ENCODE measurements around the gene MARCHF2.

MARCHF2 gene

DNA sequence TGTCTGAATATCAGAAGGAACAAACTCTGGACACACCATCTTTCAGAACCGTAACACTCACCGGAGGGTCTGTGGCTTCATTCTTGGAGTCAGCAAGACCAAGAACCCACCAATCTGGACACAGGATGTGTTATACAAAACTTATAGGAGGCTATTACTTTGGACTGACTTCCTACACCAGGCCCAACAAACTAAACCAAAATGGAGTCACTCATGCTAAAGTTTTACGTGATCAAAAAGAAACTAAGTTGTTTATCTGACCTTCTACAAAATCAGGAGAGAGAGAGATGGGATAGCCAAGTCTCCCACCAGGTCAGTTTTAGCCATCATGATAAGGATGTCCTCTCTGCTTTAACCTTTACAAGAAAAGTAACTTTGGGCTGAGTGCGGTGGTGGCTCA lies 26.1 kb upstream of the MARCHF2 start:
- Histone ChIP-seq H3K4me3 (ENCODE audit: low read length) (no peak overlapping the region), H3K79me2 (ENCODE audit: control insufficient read depth, low read length) (peaks cover 21% of the 10 kb centered on the region)

DNA sequence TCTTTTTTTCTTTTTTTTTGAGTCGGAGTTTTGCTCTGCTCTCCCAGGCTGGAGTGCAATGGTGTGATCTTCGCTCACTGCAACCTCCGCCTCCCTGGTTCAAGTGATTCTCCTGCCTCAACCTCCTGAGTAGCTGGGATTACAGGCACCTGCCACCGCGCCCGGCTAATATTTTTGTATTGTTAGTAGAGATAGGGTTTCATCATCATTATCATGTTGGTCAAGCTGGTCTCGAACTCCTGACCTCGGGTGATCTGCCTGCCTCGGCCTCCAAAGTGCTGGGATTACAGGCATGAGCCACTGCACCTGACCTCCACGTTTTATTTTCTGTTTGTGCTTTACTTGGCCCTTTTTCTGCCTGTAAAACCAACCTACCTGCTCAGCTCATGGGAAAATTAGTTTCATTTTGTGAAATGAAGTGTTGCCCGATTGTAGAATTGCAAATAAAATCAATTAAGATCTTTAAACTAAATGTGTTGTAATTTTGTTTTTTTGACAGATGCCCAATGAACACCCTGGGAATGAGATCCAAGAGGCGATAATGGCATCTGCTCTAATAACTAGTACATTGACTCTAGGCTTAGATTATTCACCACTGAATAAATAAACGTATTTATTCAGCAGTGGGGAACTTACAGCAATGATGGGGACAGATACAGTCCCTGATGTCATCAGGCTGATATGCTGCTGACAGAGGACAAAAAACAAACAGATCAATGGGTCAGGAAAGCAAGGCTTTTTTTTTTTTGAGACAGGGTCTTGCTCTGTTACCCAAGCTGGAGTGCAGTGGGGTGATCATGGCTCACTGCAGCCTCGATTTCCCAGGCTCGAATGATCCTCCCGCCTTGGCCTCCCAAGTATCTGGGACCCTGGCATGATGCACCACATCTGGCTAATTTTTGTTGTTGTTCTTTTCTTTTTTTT lies 25.2 kb upstream of the MARCHF2 start:
- no peak for TF ChIP-seq EZH2phosphoT487 (IDR thresholded peaks at IDR 0.05; ENCODE audit: borderline replicate concordance, low read length)
- no peak for TF ChIP-seq CTCF (IDR thresholded peaks at IDR 0.05; ENCODE audit: low read depth, low read length, poor library complexity, severe bottlenecking)
- Histone ChIP-seq H3K36me3 (ENCODE audit: control insufficient read depth, low read length) (peaks cover 3% of the 10 kb centered on the region; the same call in 1 of the 2 replicates), H3F3A (ENCODE audit: control insufficient read depth, insufficient read depth) (no peaks in the 10 kb centered on the region), H3K4me2 (ENCODE audit: low read length) (no peak overlapping the region), H4K20me1 (ENCODE audit: control insufficient read depth, insufficient read depth, low read depth, low read length) (peaks cover 5% of the 10 kb centered on the region; the same call in 1 of the 2 replicates), H3K9me2 (replicated peaks; ENCODE audit: control insufficient read depth, low read length) (no peaks in the 10 kb centered on the region), H3K27ac (ENCODE audit: low read depth, low read length) (no peak overlapping the region), H3K79me2 (ENCODE audit: control insufficient read depth, low read length) (peaks cover 28% of the 10 kb centered on the region), H3K4me1 (ENCODE audit: control insufficient read depth, low read length) (peaks cover 16% of the 10 kb centered on the region), H3K9me3 (ENCODE audit: control insufficient read depth, insufficient read depth, low read length) (no peaks in the 10 kb centered on the region), H3K4me3 (ENCODE audit: low read length) (no peak overlapping the region), H3K27me3 (ENCODE audit: control insufficient read depth, low read length) (no peaks in the 10 kb centered on the region)

More for the DNA sequence above, 26.1 kb upstream of the MARCHF2 start:
- Histone ChIP-seq H3K27ac (ENCODE audit: low read depth, low read length) (no peak overlapping the region), H4K20me1 (ENCODE audit: control insufficient read depth, insufficient read depth, low read depth, low read length) (peaks cover 5% of the 10 kb centered on the region; the same call in 1 of the 2 replicates), H3K4me2 (ENCODE audit: low read length) (no peak overlapping the region), H3K27me3 (ENCODE audit: control insufficient read depth, low read length) (no peaks in the 10 kb centered on the region), H3K4me1 (ENCODE audit: control insufficient read depth, low read length) (peaks cover 16% of the 10 kb centered on the region), H3K36me3 (ENCODE audit: control insufficient read depth, low read length) (peaks cover 3% of the 10 kb centered on the region; the same call in 1 of the 2 replicates), H3K9me3 (ENCODE audit: control insufficient read depth, insufficient read depth, low read length) (no peaks in the 10 kb centered on the region), H3K9me2 (replicated peaks; ENCODE audit: control insufficient read depth, low read length) (no peaks in the 10 kb centered on the region), H3F3A (ENCODE audit: control insufficient read depth, insufficient read depth) (no peaks in the 10 kb centered on the region)
- TF ChIP-seq EZH2phosphoT487 (IDR thresholded peaks at IDR 0.05; ENCODE audit: borderline replicate concordance, low read length): no peak
- no peak for TF ChIP-seq CTCF (IDR thresholded peaks at IDR 0.05; ENCODE audit: low read depth, low read length, poor library complexity, severe bottlenecking)

GRCh38 chr19:8388612-8388958 lies 24.5 kb upstream of the MARCHF2 start:
- Histone ChIP-seq H3K36me3 (ENCODE audit: control insufficient read depth, low read length) (peaks cover 3% of the 10 kb centered on the region; the same call in 1 of the 2 replicates), H3K4me3 (ENCODE audit: low read length) (no peak overlapping the region), H3K4me1 (ENCODE audit: control insufficient read depth, low read length) (peaks cover 16% of the 10 kb centered on the region), H4K20me1 (ENCODE audit: control insufficient read depth, insufficient read depth, low read depth, low read length) (peaks cover 5% of the 10 kb centered on the region; the same call in 1 of the 2 replicates), H3K9me2 (replicated peaks; ENCODE audit: control insufficient read depth, low read length) (no peaks in the 10 kb centered on the region), H3K27ac (ENCODE audit: low read depth, low read length) (no peak overlapping the region), H3K79me2 (ENCODE audit: control insufficient read depth, low read length) (peaks cover 34% of the 10 kb centered on the region), H3K27me3 (ENCODE audit: control insufficient read depth, low read length) (no peaks in the 10 kb centered on the region), H3F3A (ENCODE audit: control insufficient read depth, insufficient read depth) (no peaks in the 10 kb centered on the region), H3K9me3 (ENCODE audit: control insufficient read depth, insufficient read depth, low read length) (no peaks in the 10 kb centered on the region), H3K4me2 (ENCODE audit: low read length) (peak overlapping the region; percentile 56)
- no peak for TF ChIP-seq EZH2phosphoT487 (IDR thresholded peaks at IDR 0.05; ENCODE audit: borderline replicate concordance, low read length)
- no peak for TF ChIP-seq CTCF (IDR thresholded peaks at IDR 0.05; ENCODE audit: low read depth, low read length, poor library complexity, severe bottlenecking)
